Activated T-cell treated with anti-CD3 and anti-CD28 coated beads, Interleukin-2, amount 50 U/mL, for 4 hours (primary cell): ENCODE measurements around the gene SEC14L1. TPM values are rescaled to one million over a fixed set of nuclear protein-coding genes. Genes with fewer than 3 reads are reported as not detected.
"Not testable (repeated sequence)": the region's sequence is repeated elsewhere in the genome, so short reads cannot be mapped to it uniquely, and the experiment has no call there.

ENCODE experiments used
- ATAC-seq, 2 donors: fragments of 200-7000 bp; cut with Tn5 transposase; one replicate each; pipeline ENCODE4 v1.10.0; 2021
- DNase-seq: peaks from one replicate; pipeline ENCODE4 v3.0.0-alpha.2; 2020
- H3K27me3 Mint-ChIP-seq: one replicate; pipeline ENCODE4 v1.8.0; 2021; ENCODE audit warnings: low read depth, mixed read lengths
- H3K36me3 Mint-ChIP-seq: one replicate; pipeline ENCODE4 v1.8.0; 2022; ENCODE audit warnings: mixed read lengths; ENCODE audit not compliant: insufficient read depth
- H3K4me1 Mint-ChIP-seq: one replicate; pipeline ENCODE4 v1.8.0; 2021; ENCODE audit warnings: low read depth, mixed read lengths
- H3K4me3 Mint-ChIP-seq: one replicate; pipeline ENCODE4 v1.8.0; 2021; ENCODE audit warnings: mild to moderate bottlenecking, moderate library complexity, mixed read lengths
- H3K9me3 Mint-ChIP-seq: one replicate; pipeline ENCODE4 v1.8.0; 2021; ENCODE audit warnings: mixed read lengths
- total RNA-seq, 3 donors: library from RNA; stranded (reverse); gene quantifications; one replicate each; pipeline ENCODE4 v1.2.1, GENCODE V29; 2021

Gene SEC14L1
- total RNA-seq, result 10 to 100 TPM; 26.5 to 36.9 (median 27.4) TPM

DNA sequence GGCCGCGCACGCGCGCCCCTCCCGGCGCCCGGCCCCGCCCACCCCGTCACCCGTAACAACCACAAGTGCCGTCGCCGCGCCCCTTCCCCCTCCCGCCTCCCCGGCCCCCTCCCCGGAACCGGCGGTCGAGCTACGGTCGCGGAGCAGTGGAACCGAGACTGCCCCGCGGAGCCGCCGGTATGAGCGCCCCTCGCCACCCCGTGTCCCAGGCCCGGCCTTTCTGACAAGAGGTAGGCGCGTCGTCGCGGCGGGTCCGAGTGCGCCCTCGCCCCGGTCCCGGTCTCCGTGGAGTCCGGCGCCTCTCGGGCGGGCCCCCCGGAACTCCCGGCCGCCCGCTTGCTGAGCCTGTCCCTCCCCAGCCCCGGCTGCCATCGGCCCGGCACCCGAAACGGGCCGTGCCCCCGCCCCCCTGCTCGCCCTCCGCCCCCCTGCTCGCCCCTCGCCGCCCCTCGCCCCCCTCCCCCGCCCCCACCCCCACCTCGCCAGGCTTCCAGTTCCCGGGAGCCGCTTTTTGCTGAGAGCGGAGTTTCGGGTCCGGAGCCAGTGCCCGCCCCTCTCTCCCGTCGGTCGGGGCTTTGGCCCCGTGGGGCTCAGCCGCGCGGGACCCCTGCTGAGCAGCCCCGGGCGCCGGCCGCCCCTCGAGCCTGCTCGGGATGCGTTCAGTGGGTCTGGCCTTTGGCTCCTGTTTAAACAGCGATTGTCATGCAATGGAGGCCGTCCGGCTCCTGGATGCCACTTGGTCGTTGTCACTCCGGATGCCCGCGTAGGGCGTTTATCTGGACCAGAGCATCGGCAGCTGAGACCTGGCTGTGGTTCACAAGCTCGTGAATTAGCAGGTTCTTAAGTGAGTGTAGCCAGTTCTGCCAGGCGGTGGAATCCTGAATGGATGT lies at the start of gene SEC14L1:
Gene SEC14L1, plus strand, starts transcription at position 92 of the 890 bp plus-strand sequence. CDS start 2,628 bp downstream, outside the sequence.
- Mint-ChIP-seq H3K36me3 (peaks cover 13% of the 10 kb centered on the region), H3K4me1 (peaks cover 59% of the 10 kb centered on the region), H3K27me3 (no peaks in the 10 kb centered on the region), H3K9me3 (peaks cover 15% of the 10 kb centered on the region), H3K4me3 (peak within 1 kb of the TSS; percentile 86)
- DNase-seq (peak; percentile 9), ATAC-seq (peak; percentile 51 to 56)

DNA sequence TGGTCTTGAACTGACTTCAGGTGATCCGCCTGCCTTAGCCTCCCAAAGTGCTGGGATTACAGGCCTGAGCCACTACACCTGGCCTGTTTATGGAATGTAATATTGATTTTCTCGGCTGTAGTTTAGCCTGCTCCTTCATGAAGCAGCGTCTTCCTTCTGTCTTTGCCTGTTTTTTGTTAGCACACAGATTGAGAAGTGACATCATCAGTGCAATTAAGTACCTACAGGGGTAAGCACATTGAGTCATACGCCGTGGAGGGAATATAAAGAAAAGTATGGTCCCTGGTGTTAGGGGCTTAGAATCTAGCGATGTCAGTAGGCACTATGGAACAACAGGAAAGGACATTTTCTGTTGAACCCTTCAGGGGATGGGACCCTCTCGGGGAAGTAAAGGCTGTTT lies 48.7 kb upstream of the SEC14L1 start:
- peaks cover 37% of the 10 kb centered on the region for H3K4me1 Mint-ChIP-seq
- ATAC-seq (no peak), DNase-seq (no peak)
- H3K27me3 Mint-ChIP-seq, result no peaks in the 10 kb centered on the region
- no peaks in the 10 kb centered on the region for H3K9me3 Mint-ChIP-seq
- H3K4me3 Mint-ChIP-seq, result peak overlapping the region; percentile 6
- peaks cover 42% of the 10 kb centered on the region for H3K36me3 Mint-ChIP-seq

DNA sequence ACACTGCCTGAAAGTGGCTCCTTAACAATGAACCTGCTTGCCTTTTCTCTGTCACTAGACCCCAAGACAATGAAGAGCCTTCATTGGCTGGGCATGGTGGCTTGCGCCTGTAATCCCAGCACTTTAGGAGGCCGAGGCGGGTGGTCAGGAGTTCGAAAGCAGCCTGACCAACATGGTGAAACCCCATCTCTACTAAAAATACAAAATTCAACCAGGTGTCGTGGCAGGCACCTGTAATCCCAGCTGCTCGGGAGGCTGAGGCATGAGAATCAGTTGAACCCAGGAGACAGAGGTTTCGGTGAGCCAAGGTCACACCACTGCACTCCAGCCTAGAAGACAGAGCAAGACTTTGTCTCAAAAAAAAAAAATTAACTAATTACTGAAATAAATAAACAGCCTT lies 45.3 kb upstream of the SEC14L1 start:
- ATAC-seq (no peak), DNase-seq (no peak)
- Mint-ChIP-seq H3K36me3 (peaks cover 37% of the 10 kb centered on the region), H3K27me3 (no peaks in the 10 kb centered on the region), H3K9me3 (no peaks in the 10 kb centered on the region), H3K4me3 (no peak overlapping the region), H3K4me1 (peaks cover 42% of the 10 kb centered on the region)

GRCh38 chr17:77096570-77097214 lies 44.1 kb upstream of the SEC14L1 start:
- no peak for DNase-seq
- no peaks in the 10 kb centered on the region for H3K9me3 Mint-ChIP-seq
- ATAC-seq, result peak; percentile 35 to 44
- no peaks in the 10 kb centered on the region for H3K27me3 Mint-ChIP-seq
- peaks cover 35% of the 10 kb centered on the region for H3K4me1 Mint-ChIP-seq
- peaks cover 36% of the 10 kb centered on the region for H3K36me3 Mint-ChIP-seq
- no peak overlapping the region for H3K4me3 Mint-ChIP-seq

DNA sequence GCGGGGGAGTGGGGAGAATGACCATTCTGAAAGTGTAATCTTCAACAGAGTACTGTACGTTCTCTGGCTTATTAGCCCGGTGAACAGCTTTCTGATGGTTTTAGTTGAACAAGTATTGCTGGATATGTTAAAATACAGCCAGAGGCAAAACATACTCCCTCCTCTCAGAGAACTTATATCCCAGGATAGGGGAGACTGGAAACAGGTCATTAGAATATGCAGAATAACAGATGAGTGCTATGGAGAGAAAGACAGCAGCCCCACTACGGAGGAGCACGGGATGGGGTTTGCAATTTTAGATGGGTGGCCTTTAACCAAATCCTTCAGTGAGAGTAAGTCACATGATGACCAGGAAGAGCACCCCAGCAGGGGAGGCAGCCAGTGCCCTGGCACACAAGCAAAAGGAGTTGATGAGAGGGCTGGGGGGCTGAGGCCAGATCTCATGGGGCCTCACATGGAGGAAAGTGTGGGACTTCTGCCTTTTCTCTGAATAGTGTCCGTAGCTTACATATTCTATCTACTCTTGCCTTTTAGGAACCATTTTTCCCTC lies 43.1 kb upstream of the SEC14L1 start:
- ATAC-seq (no peak), DNase-seq (no peak)
- peaks cover 30% of the 10 kb centered on the region for H3K4me1 Mint-ChIP-seq
- no peak overlapping the region for H3K4me3 Mint-ChIP-seq
- no peaks in the 10 kb centered on the region for H3K27me3 Mint-ChIP-seq
- peaks cover 30% of the 10 kb centered on the region for H3K36me3 Mint-ChIP-seq
- no peaks in the 10 kb centered on the region for H3K9me3 Mint-ChIP-seq

DNA sequence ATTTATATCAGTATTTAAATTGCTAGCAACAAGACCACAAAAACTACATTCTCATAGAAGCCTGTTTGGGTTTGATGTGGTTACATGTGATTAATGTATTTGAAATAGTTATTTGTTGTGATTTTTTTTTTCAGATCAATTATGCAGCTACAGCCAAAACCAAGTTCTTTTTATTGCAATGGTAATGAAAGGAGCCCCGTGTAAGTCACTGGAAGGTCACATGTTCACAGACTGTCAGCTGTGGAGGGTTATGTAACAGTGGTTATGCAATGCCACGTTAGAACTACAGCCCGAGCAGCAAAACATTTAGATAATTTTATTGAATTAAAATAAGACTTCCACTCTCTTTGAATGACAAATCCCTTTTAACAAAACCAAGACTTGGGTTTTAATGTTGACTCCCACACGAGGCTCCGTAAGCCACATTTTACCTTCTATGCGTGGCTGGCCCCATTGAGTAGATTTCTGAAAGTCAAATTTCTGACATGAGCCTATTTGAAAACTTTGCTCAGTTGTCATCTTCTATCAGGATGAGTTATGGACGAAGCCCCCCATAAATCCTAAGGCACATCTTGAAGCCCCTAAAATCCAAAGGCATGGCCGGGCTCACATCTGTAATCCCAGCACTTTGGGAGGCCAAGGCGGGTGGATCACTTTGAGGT lies 41.8 kb upstream of the SEC14L1 start:
- Mint-ChIP-seq H3K27me3 (no peaks in the 10 kb centered on the region), H3K9me3 (no peaks in the 10 kb centered on the region), H3K36me3 (peaks cover 22% of the 10 kb centered on the region), H3K4me1 (peaks cover 25% of the 10 kb centered on the region), H3K4me3 (no peak overlapping the region)
- DNase-seq, result no peak
- ATAC-seq, result peak in 1 of 2 donors; percentile 25

- H3K4me3 Mint-ChIP-seq, result no peak overlapping the region
Measured at GRCh38 chr17:77099997-77100396, 40.8 kb upstream of the SEC14L1 start.

GRCh38 chr17:77101521-77102410 lies 39.0 kb upstream of the SEC14L1 start:
- Mint-ChIP-seq H3K27me3 (no peaks in the 10 kb centered on the region), H3K9me3 (no peaks in the 10 kb centered on the region), H3K4me1 (peaks cover 28% of the 10 kb centered on the region), H3K36me3 (peaks cover 13% of the 10 kb centered on the region), H3K4me3 (no peak overlapping the region)
- no peak for ATAC-seq
- DNase-seq, result no peak

More at GRCh38 chr17:77099997-77100396, 40.8 kb upstream of the SEC14L1 start:
- ATAC-seq (no peak), DNase-seq (no peak)
- H3K9me3 Mint-ChIP-seq, result no peaks in the 10 kb centered on the region
- H3K36me3 Mint-ChIP-seq, result peaks cover 19% of the 10 kb centered on the region
- H3K4me1 Mint-ChIP-seq, result peaks cover 25% of the 10 kb centered on the region
- H3K27me3 Mint-ChIP-seq, result no peaks in the 10 kb centered on the region

GRCh38 chr17:77102411-77103134 lies 38.2 kb upstream of the SEC14L1 start:
- Mint-ChIP-seq H3K36me3 (peaks cover 11% of the 10 kb centered on the region), H3K4me1 (peaks cover 27% of the 10 kb centered on the region)
- H3K4me3 Mint-ChIP-seq, H3K27me3 Mint-ChIP-seq, H3K9me3 Mint-ChIP-seq, ATAC-seq, DNase-seq: not testable (repeated sequence)

- Mint-ChIP-seq H3K4me1 (peaks cover 28% of the 10 kb centered on the region), H3K27me3 (no peaks in the 10 kb centered on the region), H3K4me3 (no peak overlapping the region), H3K36me3 (peaks cover 4% of the 10 kb centered on the region), H3K9me3 (no peaks in the 10 kb centered on the region)
- DNase-seq, result no peak
- ATAC-seq, result no peak
Measured at GRCh38 chr17:77105706-77106105, 35.1 kb upstream of the SEC14L1 start.

GRCh38 chr17:77106874-77107358 lies 33.9 kb upstream of the SEC14L1 start:
- DNase-seq (no peak), ATAC-seq (peak; percentile 21 to 35)
- H3K9me3 Mint-ChIP-seq, result no peaks in the 10 kb centered on the region
- peak overlapping the region; percentile 70 for H3K4me3 Mint-ChIP-seq
- H3K4me1 Mint-ChIP-seq, result peaks cover 31% of the 10 kb centered on the region
- H3K36me3 Mint-ChIP-seq, result peaks cover 3% of the 10 kb centered on the region
- H3K27me3 Mint-ChIP-seq, result no peaks in the 10 kb centered on the region

- Mint-ChIP-seq H3K36me3 (peaks cover 3% of the 10 kb centered on the region), H3K27me3 (no peaks in the 10 kb centered on the region), H3K4me3 (peak overlapping the region; percentile 70), H3K4me1 (peaks cover 31% of the 10 kb centered on the region), H3K9me3 (no peaks in the 10 kb centered on the region)
- ATAC-seq (peak; percentile 82 to 87), DNase-seq (peak; percentile 66)
Measured at GRCh38 chr17:77107506-77108433, 33.0 kb upstream of the SEC14L1 start.
